CD14-positive monocyte (primary cell): ENCODE results near the gene BACE2. TPM values are rescaled to one million over a fixed set of nuclear protein-coding genes. Genes with fewer than 3 reads are reported as not detected.

ENCODE experiments used
- DNase-seq, 3 donors: peaks; one replicate each; pipeline ENCODE4 v3.0.0-alpha.2; 2011 to 2022
- H2AFZ ChIP-seq: 2 replicates; pipeline ENCODE4 v1.6.0; 2012; ENCODE audit warnings: mild to moderate bottlenecking, low read depth, low read length, inconsistent platforms; ENCODE audit not compliant: insufficient read depth, poor library complexity, severe bottlenecking
- H3K27ac ChIP-seq, 2 donors: 1 replicate in 1 of 2; 2 replicates in 1 of 2; pipeline ENCODE4 v1.5.1; 2012 to 2013; ENCODE audit warnings: low read length in 2 of 2, control low read depth in 1 of 2, inconsistent platforms in 1 of 2, low read depth in 1 of 2, mild to moderate bottlenecking in 1 of 2
- H3K27me3 ChIP-seq, 2 donors: one replicate each; pipeline versions ENCODE4 v1.6.0 to v1.6.1; 2011 to 2013; ENCODE audit warnings: low read length in 2 of 2; ENCODE audit not compliant: control insufficient read depth in 2 of 2, insufficient read depth in 2 of 2
- H3K36me3 ChIP-seq, 2 donors: replicated peaks in 1 of 2; 1 replicate in 1 of 2; 2 replicates in 1 of 2; pipeline versions ENCODE4 v1.5.1 to v1.6.1; 2012 to 2013; ENCODE audit warnings: low read length in 2 of 2, control low read depth in 1 of 2, inconsistent platforms in 1 of 2, mild to moderate bottlenecking in 1 of 2; ENCODE audit not compliant: insufficient read depth in 2 of 2, control insufficient read depth in 1 of 2
- H3K4me1 ChIP-seq, 2 donors: 1 replicate in 1 of 2; 2 replicates in 1 of 2; pipeline versions ENCODE4 v1.5.1 to v1.6.1; 2012 to 2013; ENCODE audit warnings: low read length in 2 of 2, control low read depth in 1 of 2, inconsistent platforms in 1 of 2, mild to moderate bottlenecking in 1 of 2, moderate library complexity in 1 of 2; ENCODE audit not compliant: insufficient read depth in 2 of 2, control insufficient read depth in 1 of 2
- H3K4me2 ChIP-seq: replicated peaks from 2 replicates; pipeline ENCODE3; 2012; ENCODE audit warnings: low read length, moderate library complexity, mild to moderate bottlenecking; ENCODE audit not compliant: poor library complexity, severe bottlenecking; ENCODE audit errors: extremely low read depth
- H3K4me3 ChIP-seq, 3 experiments: fragments of 200-600 bp in 1 of 3; sonication (generic) in 1 of 3; replicated peaks in 1 of 3; 1 replicate in 2 of 3; 2 replicates in 1 of 3; pipeline ENCODE4 v1.5.1; 2011 to 2013; ENCODE audit warnings: low read length in 3 of 3, mild to moderate bottlenecking in 3 of 3, control low read depth in 2 of 3, low read depth in 2 of 3, inconsistent platforms in 1 of 3, moderate library complexity in 1 of 3
- H3K79me2 ChIP-seq: 2 replicates; pipeline ENCODE4 v1.6.0; 2012; ENCODE audit warnings: mild to moderate bottlenecking, control low read depth, inconsistent platforms, low read length, moderate library complexity; ENCODE audit not compliant: insufficient read depth
- H3K9ac ChIP-seq: 2 replicates; pipeline ENCODE4 v1.6.0; 2017; ENCODE audit warnings: low read length, mild to moderate bottlenecking; ENCODE audit not compliant: insufficient read depth, poor library complexity, severe bottlenecking
- H3K9me3 ChIP-seq, 2 donors: replicated peaks in 1 of 2; 1 replicate in 1 of 2; 2 replicates in 1 of 2; pipeline versions ENCODE4 v1.5.1 to v1.6.1; 2012 to 2013; ENCODE audit warnings: low read length in 2 of 2, control low read depth in 1 of 2; ENCODE audit not compliant: control insufficient read depth in 1 of 2, insufficient read depth in 1 of 2
- H4K20me1 ChIP-seq: 2 replicates; pipeline ENCODE4 v1.6.0; 2012; ENCODE audit warnings: mild to moderate bottlenecking, low read length, control low read depth, moderate library complexity; ENCODE audit not compliant: insufficient read depth
- H3K27ac Mint-ChIP-seq, 7 donors: one replicate each; pipeline ENCODE4 v1.8.0; 2020; ENCODE audit warnings: mild to moderate bottlenecking in 7 of 7, mixed read lengths in 7 of 7, moderate library complexity in 6 of 7, inconsistent platforms in 2 of 7
- H3K27me3 Mint-ChIP-seq, 3 donors: one replicate each; pipeline ENCODE4 v1.8.0; 2021 to 2022; ENCODE audit warnings: low read depth in 3 of 3, mild to moderate bottlenecking in 3 of 3, mixed read lengths in 3 of 3, moderate library complexity in 3 of 3, inconsistent platforms in 1 of 3
- H3K36me3 Mint-ChIP-seq, 2 donors: one replicate each; pipeline ENCODE4 v1.8.0; 2020; ENCODE audit warnings: mixed read lengths in 2 of 2, inconsistent platforms in 1 of 2, mild to moderate bottlenecking in 1 of 2
- H3K4me1 Mint-ChIP-seq: one replicate; pipeline ENCODE4 v1.8.0; 2020; ENCODE audit warnings: mild to moderate bottlenecking, mixed read lengths
- H3K4me3 Mint-ChIP-seq, 2 donors: one replicate each; pipeline ENCODE4 v1.8.0; 2020; ENCODE audit warnings: mild to moderate bottlenecking in 2 of 2, mixed read lengths in 2 of 2, moderate library complexity in 1 of 2
- H3K9me3 Mint-ChIP-seq, 7 donors: one replicate each; pipeline ENCODE4 v1.8.0; 2020 to 2022; ENCODE audit warnings: mixed read lengths in 7 of 7, mild to moderate bottlenecking in 6 of 7, moderate library complexity in 6 of 7, inconsistent platforms in 2 of 7
- CTCF ChIP-seq: fragments of 200-600 bp; IDR thresholded peaks from one replicate; pipeline ENCODE4 v1.8.0; 2022; ENCODE audit warnings: antibody characterized with exemption, mild to moderate bottlenecking
- WGBS: methylation state at CpG from one replicate; pipeline ENCODE4 v1.1.5; 2013; ENCODE audit warnings: missing lambda C conversion rate; ENCODE audit not compliant: insufficient coverage; 5-methylcytosine and 5-hydroxymethylcytosine counted together
- intact Hi-C, 2 donors: fragments of 100-400 bp; cut with micrococcal nuclease; formaldehyde crosslinking; loops; one replicate each; pipeline versions ENCODE4 v1.15.0 to v1.15.1; 2023
- polyA plus RNA-seq, 3 donors: library from polyadenylated mRNA; depleted of rRNA in 1 of 3; unstranded in 2 of 3; stranded (reverse) in 1 of 3; fragments of 300-500 nt in 2 of 3; fragments of >200 nt in 1 of 3; fragmentation: Illumina TruSeq in 2 of 3; gene quantifications; 1 replicate in 2 of 3; 2 replicates in 1 of 3; pipeline ENCODE4 v1.2.3, GENCODE V29; 2012 to 2021

Gene BACE2
- polyA plus RNA-seq, 3 donors = 0.05 to 0.26 TPM; not detected in 1

- no peaks in the 10 kb centered on the region for H3K79me2 ChIP-seq
- no peak overlapping the region for H3K4me2 ChIP-seq
- H3K27ac ChIP-seq = no peak overlapping the region
- no peak for DNase-seq
- H3K4me3 ChIP-seq = no peak overlapping the region
- TF ChIP-seq CTCF = no peak
- Mint-ChIP-seq H3K27ac (no peak overlapping the region), H3K4me1 (no peaks in the 10 kb centered on the region), H3K36me3 (no peaks in the 10 kb centered on the region), H3K4me3 (no peak overlapping the region), H3K9me3 (peaks cover 0 to 10% (median 6%) of the 10 kb centered on the region in 7 donors), H3K27me3 (peaks cover 3 to 4% (median 4%) of the 10 kb centered on the region in 3 donors)
- H3K4me1 ChIP-seq = no peaks in the 10 kb centered on the region
- H3K9ac ChIP-seq = no peak overlapping the region
- H3K27me3 ChIP-seq = no peaks in the 10 kb centered on the region
- no peaks in the 10 kb centered on the region for H4K20me1 ChIP-seq
- WGBS = 83% methylated on average over 7 of the region's 10 CpGs
- no peaks in the 10 kb centered on the region for H3K9me3 ChIP-seq
- H2AFZ ChIP-seq = no peak overlapping the region
- intact Hi-C loops = no loop called here
- H3K36me3 ChIP-seq = no peaks in the 10 kb centered on the region
These were observed 64.1 kb downstream of the BACE2 start for GRCh38 chr21:41232013-41232412.

GRCh38 chr21:41233916-41234315 is 66.0 kb downstream of the BACE2 start:
- H3K27me3 ChIP-seq = no peaks in the 10 kb centered on the region
- Mint-ChIP-seq H3K36me3 (no peaks in the 10 kb centered on the region), H3K27me3 (peaks cover 3 to 5% (median 4%) of the 10 kb centered on the region in 3 donors), H3K9me3 (peaks cover 0 to 10% (median 6%) of the 10 kb centered on the region in 7 donors), H3K4me3 (no peak overlapping the region), H3K4me1 (no peaks in the 10 kb centered on the region), H3K27ac (no peak overlapping the region)
- H3K27ac ChIP-seq = no peak overlapping the region
- WGBS = 80% methylated on average over 1 of the region's 6 CpGs
- no peaks in the 10 kb centered on the region for H3K36me3 ChIP-seq
- no peaks in the 10 kb centered on the region for H3K4me1 ChIP-seq
- H3K4me3 ChIP-seq = no peak overlapping the region
- no peak for TF ChIP-seq CTCF
- intact Hi-C loops = no loop called here
- H3K79me2 ChIP-seq = no peaks in the 10 kb centered on the region
- H3K4me2 ChIP-seq = no peak overlapping the region
- no peaks in the 10 kb centered on the region for H4K20me1 ChIP-seq
- H3K9me3 ChIP-seq = no peaks in the 10 kb centered on the region
- no peak overlapping the region for H3K9ac ChIP-seq
- no peak overlapping the region for H2AFZ ChIP-seq
- no peak for DNase-seq
